Activated CD4-positive, alpha-beta memory T cell treated with anti-CD3 and anti-CD28 coated beads for 36 hours (primary cell): ENCODE results near the gene ZMAT5. TPM values are rescaled to one million over a fixed set of nuclear protein-coding genes. Genes with fewer than 3 reads are reported as not detected.

Experiments used
- CTCF ChIA-PET: fragments of 350-600 bp; sonication (Branson Sonifier 250); formaldehyde crosslinking; loops from one replicate; lab custom pipeline; 2021; ENCODE audit warnings: antibody characterized with exemption, inconsistent platforms; lab: Charles Lee
- POLR2A ChIA-PET: fragments of 350-600 bp; sonication (Branson Sonifier 250); formaldehyde crosslinking; loops from one replicate; lab custom pipeline; 2021; ENCODE audit warnings: antibody characterized with exemption; lab: Charles Lee
- DNase-seq: peaks from one replicate; pipeline ENCODE4 v3.0.0-alpha.2; 2020
- H3K27ac Mint-ChIP-seq: one replicate; pipeline ENCODE4 v1.8.0; 2021; ENCODE audit warnings: mixed read lengths
- H3K27me3 Mint-ChIP-seq: one replicate; pipeline ENCODE4 v1.8.0; 2021; ENCODE audit warnings: mixed read lengths
- H3K36me3 Mint-ChIP-seq: one replicate; pipeline ENCODE4 v1.8.0; 2021; ENCODE audit warnings: mixed read lengths
- H3K4me1 Mint-ChIP-seq: one replicate; pipeline ENCODE4 v1.8.0; 2021; ENCODE audit warnings: low read depth, mixed read lengths
- H3K4me3 Mint-ChIP-seq: one replicate; pipeline ENCODE4 v1.8.0; 2021; ENCODE audit warnings: mild to moderate bottlenecking, mixed read lengths
- H3K9me3 Mint-ChIP-seq: one replicate; pipeline ENCODE4 v1.8.0; 2021; ENCODE audit warnings: mixed read lengths
- intact Hi-C: fragments of 100-400 bp; cut with micrococcal nuclease; formaldehyde crosslinking; loops from one replicate; pipeline ENCODE4 v1.15.1; 2023
- total RNA-seq, 2 experiments: library from RNA; stranded (reverse); gene quantifications; one replicate each; pipeline ENCODE4 v1.2.3, GENCODE V29; 2021

ZMAT5 gene
- total RNA-seq, 2 experiments from 2014 or later = 18.1 to 20.6 TPM

DNA sequence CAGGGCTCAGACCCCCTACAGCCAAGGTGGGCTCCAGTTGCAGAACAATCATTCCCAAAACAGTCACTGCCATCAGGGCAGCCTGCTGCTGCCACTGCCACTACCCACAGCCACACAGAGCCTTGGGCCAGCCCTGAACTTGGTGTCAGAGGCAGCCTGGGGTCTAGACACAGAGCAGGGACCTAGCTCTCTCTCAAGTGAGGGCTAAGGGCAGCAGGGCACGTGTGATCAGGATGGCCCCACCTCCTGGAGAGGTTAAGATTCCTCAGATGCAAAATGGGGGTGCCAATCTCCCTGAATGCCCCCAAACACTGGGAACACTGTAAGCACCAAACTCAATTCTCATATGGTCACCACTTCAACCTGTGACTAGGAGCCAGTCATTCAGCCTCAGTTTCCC lies 31.4 kb downstream of the ZMAT5 start:
- H3K36me3 Mint-ChIP-seq = no peaks in the 10 kb centered on the region
- H3K27me3 Mint-ChIP-seq = no peaks in the 10 kb centered on the region
- CTCF ChIA-PET = no interaction called here
- no peaks in the 10 kb centered on the region for H3K4me1 Mint-ChIP-seq
- intact Hi-C loops = no loop called here
- DNase-seq = no peak
- H3K27ac Mint-ChIP-seq = no peak overlapping the region
- POLR2A ChIA-PET = no interaction called here
- no peak overlapping the region for H3K4me3 Mint-ChIP-seq
- no peaks in the 10 kb centered on the region for H3K9me3 Mint-ChIP-seq

DNA sequence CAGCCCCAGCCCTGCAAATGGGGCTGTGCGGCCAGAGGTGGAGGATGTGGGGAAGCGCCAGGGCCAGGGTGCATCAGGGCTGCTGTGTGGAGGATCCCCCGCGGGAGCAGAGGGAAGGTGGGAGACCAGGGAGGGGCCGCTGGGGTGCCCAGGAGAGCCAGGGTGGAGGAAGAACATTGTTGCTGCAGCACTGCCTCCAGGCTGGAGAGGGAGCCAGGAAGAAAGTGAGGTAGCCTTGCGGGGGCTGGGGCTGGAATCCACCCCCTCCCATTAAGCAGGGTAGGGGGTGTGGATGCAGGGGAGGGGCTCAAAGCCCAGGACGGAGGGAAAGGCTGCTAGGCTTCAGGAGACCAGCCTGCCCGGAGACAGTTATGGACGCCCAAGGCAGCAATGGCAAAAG lies 32.0 kb downstream of the ZMAT5 start:
- Mint-ChIP-seq H3K4me3 (no peak overlapping the region), H3K4me1 (no peaks in the 10 kb centered on the region), H3K27me3 (no peaks in the 10 kb centered on the region), H3K9me3 (no peaks in the 10 kb centered on the region), H3K36me3 (no peaks in the 10 kb centered on the region), H3K27ac (no peak overlapping the region)
- ChIA-PET CTCF (no interaction called here), POLR2A (no interaction called here)
- no peak for DNase-seq
- intact Hi-C loops = no loop called here

DNA sequence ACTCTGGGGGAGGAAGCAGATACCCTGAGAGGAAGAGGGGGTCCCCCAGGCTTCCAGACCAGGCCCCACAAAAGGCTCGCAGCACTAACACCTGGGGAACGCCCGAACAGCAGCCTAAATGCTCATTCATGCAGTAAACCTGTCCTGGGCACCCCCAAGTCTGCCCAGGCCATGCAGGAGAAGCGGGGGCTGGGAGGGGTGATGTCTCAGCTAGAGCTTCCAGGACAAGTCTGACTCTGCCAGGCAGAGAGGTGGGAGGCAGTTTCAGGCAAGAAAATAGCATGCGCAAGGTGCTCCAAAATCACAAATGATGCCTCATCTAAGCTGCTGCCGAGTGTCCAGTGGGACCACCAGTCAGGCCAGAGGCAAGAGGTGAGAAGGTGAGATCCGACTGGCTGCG lies 32.4 kb downstream of the ZMAT5 start:
- ChIA-PET POLR2A (no interaction called here), CTCF (no interaction called here)
- Mint-ChIP-seq H3K36me3 (no peaks in the 10 kb centered on the region), H3K4me3 (no peak overlapping the region), H3K4me1 (no peaks in the 10 kb centered on the region), H3K27ac (no peak overlapping the region), H3K9me3 (no peaks in the 10 kb centered on the region), H3K27me3 (no peaks in the 10 kb centered on the region)
- DNase-seq = no peak
- intact Hi-C loops = no loop called here

DNA sequence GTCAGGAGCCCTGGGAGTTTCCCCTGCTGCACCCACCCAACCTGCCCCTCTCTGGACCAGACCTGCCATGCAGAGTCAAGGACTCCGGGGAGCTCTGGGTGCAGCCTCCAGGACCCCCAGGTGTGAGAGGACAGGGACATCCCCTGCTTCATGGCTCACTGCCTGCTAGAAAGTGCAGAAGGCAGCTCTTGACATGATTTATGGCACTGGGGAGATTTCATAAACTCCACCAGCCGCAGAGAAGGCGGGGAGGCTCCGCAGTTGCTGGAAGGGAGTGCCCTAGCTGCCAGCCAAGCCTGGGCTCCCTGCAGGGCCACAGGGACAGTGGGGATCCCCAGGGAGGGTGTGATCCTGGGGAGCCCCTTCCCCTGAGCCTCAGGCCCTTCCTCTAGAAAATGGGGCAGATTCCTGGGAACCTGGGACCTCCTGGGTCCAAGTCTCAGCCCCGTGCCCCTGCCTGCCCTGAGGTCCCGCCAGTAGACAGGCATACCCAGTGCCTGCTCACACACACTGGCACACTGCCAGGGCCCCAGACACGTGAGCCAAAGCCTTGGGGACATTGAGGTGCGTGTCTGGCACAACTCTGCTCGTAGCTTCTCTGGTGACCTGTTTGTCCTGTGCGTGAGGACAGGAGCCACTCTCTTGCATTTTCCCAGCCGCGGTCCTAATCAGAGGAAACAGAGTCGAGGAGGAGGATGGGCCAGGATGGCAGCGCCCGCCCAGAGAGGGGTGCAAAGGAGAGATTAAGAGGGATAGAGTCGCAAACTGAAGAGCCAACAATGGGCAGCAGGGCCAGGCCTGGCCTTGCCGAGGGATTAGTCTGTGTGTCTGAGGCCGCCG lies 33.2 kb downstream of the ZMAT5 start:
- POLR2A ChIA-PET = no interaction called here
- DNase-seq = no peak
- intact Hi-C loops = no loop called here
- no peaks in the 10 kb centered on the region for H3K36me3 Mint-ChIP-seq
- H3K27ac Mint-ChIP-seq = no peak overlapping the region
- CTCF ChIA-PET = no interaction called here
- H3K4me1 Mint-ChIP-seq = no peaks in the 10 kb centered on the region
- H3K9me3 Mint-ChIP-seq = no peaks in the 10 kb centered on the region
- no peaks in the 10 kb centered on the region for H3K27me3 Mint-ChIP-seq
- H3K4me3 Mint-ChIP-seq = no peak overlapping the region

DNA sequence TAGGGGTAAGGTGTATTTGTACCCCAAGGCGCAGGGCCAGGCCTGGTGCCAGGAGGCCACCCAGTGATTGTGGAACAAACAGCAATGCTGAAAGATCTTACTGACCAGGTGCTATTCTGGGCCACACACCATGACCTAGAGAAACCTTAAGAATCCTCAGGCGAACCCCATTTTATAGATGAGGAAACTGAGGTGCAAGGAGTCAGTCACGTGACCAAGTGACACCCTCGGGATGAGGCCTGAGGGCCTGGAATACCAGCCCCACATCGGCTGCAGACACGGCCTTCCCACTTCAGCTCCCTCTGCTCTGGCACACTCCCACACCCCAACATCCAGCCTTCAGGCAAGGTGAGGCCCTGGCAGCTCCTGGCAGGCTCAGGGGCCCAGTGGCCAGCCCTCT lies 33.9 kb downstream of the ZMAT5 start:
- ChIA-PET CTCF (no interaction called here), POLR2A (no interaction called here)
- H3K9me3 Mint-ChIP-seq = no peaks in the 10 kb centered on the region
- H3K4me1 Mint-ChIP-seq = no peaks in the 10 kb centered on the region
- H3K4me3 Mint-ChIP-seq = no peak overlapping the region
- no peak overlapping the region for H3K27ac Mint-ChIP-seq
- no peak for DNase-seq
- intact Hi-C loops = no loop called here
- H3K27me3 Mint-ChIP-seq = no peaks in the 10 kb centered on the region
- no peaks in the 10 kb centered on the region for H3K36me3 Mint-ChIP-seq

DNA sequence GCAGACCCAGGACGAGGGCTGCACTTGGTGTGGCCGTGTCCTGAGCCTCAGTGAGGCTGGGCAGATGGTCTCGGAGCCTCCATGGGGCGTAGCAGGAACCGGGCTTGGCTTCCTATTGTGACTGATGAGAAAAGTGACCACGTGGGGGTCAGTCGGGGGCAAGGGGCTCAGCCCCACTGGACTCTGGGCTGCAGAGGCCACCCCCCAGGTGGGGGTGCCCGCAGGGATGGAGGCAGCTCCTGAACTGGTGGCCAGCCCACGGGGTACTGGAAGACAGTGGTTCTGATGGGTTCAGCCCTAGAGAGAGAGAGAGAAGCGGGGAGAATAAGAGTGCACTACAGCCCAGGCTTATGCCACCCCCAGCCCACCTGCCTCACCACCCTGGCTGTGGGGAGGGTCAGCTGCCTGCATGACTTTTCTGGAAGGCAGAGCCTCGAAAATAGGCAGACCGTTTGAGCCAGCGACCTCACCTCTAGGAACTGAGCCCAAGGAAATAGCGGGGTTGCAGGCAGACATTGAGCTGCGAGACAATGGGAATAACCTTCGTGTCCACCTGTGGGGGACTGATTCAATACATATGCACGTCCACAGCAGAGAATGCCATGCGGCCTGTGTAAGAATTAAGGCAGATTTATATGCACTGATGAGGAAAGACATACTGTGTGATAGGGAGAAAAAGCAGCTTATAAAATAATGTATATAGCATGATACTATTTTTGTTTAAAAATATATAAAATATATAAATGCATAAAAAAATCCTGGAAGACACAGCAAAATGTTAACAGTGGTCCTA lies 35.6 kb downstream of the ZMAT5 start:
- H3K4me1 Mint-ChIP-seq = no peaks in the 10 kb centered on the region
- no peak overlapping the region for H3K27ac Mint-ChIP-seq
- DNase-seq = no peak
- H3K36me3 Mint-ChIP-seq = no peaks in the 10 kb centered on the region
- H3K9me3 Mint-ChIP-seq = no peaks in the 10 kb centered on the region
- ChIA-PET CTCF (interaction anchor here (1.0 kb wide), 1 partner anchor 357 kb away, joined by 3 read pairs; no protein-coding TSS in a partner anchor), POLR2A (no interaction called here)
- intact Hi-C loops = no loop called here
- no peak overlapping the region for H3K4me3 Mint-ChIP-seq
- H3K27me3 Mint-ChIP-seq = peaks cover 3% of the 10 kb centered on the region

DNA sequence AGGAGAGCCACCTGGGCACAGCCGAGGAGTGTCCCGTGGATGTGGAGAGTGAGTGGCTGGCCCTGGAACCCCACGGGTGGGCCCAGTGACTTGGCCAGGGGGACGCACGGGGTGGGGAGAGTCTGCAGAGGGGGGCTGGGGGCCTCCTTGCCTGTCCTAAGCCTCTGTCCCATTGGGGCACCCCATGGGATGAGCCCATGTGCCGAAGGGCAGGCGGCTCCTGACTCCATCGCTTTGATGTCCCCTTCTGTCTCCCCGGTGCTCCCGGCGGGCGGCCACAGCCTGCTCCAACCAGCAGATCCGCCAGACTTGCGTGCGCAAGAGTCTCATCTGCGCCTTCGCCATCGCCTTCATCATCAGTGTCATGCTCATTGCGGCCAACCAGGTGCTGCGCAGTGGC lies 37.6 kb downstream of the ZMAT5 start:
- POLR2A ChIA-PET = no interaction called here
- H3K27ac Mint-ChIP-seq = no peak overlapping the region
- no peaks in the 10 kb centered on the region for H3K36me3 Mint-ChIP-seq
- no peak overlapping the region for H3K4me3 Mint-ChIP-seq
- H3K27me3 Mint-ChIP-seq = peaks cover 3% of the 10 kb centered on the region
- no peak for DNase-seq
- H3K4me1 Mint-ChIP-seq = no peaks in the 10 kb centered on the region
- no peaks in the 10 kb centered on the region for H3K9me3 Mint-ChIP-seq
- intact Hi-C loops = no loop called here
- CTCF ChIA-PET = interaction anchor here (1.4 kb wide), 1 partner anchor 8 kb away, joined by 3 read pairs; no protein-coding TSS in a partner anchor

DNA sequence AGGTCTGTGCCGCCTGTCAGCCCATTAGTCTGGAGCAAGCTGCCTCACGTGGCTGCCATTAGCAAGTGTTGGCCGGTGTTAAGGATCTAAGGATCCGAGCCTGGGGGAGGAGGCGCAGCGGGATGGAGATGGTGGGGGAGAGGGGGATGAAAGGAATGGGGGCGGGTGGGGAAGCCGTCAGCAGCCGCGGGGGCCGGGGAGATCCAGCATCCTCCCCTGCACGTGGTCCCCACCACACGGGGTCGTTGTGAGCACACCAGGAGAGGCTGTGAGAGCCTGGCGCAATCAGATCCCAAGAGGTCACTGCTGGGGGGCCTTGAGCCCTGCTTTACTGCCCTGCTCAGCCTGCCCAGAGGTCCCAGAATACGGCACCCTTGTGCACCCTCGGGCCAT lies 39.7 kb downstream of the ZMAT5 start:
- Mint-ChIP-seq H3K36me3 (no peaks in the 10 kb centered on the region), H3K4me1 (no peaks in the 10 kb centered on the region), H3K9me3 (no peaks in the 10 kb centered on the region), H3K27me3 (peaks cover 3% of the 10 kb centered on the region), H3K4me3 (no peak overlapping the region), H3K27ac (no peak overlapping the region)
- POLR2A ChIA-PET = no interaction called here
- CTCF ChIA-PET = no interaction called here
- peak; percentile 38 for DNase-seq
- intact Hi-C loops = no loop called here

DNA sequence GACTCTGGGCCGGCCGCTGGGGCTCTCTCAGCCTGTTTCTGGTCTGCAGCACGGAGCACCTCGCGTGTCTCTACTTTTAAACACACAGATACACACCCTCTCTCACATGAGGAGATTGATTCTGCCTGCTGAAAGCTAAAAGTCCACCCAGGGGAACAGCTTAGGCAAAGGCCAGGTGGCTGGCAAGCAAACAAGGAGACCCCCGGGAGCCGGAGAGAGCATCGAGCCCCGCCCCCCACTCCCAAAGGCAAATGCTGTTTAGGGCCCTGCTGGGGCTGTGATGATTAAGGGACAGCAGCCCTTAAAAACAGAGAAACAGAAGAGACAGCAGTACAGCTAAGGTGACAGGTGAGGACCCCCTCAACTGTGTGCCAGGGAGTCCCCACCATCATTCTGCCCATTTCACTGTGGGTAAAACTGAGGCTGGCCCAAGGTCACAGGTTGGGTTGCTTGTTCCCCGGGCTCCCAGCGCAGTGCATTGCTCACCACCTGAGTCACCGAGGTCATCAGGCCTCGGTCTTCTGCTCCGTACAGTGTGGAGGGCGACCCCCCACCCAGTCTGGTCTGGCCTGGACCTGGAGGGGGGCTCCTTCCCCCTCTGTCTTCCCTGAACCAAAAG lies 40.2 kb downstream of the ZMAT5 start:
- ChIA-PET CTCF (interaction anchor here (1.5 kb wide), 1 partner anchor 362 kb away, joined by 4 read pairs; no protein-coding TSS in a partner anchor), POLR2A (no interaction called here)
- H3K27me3 Mint-ChIP-seq = peaks cover 6% of the 10 kb centered on the region
- no peaks in the 10 kb centered on the region for H3K9me3 Mint-ChIP-seq
- no peaks in the 10 kb centered on the region for H3K36me3 Mint-ChIP-seq
- H3K27ac Mint-ChIP-seq = no peak overlapping the region
- intact Hi-C loops = no loop called here
- DNase-seq = no peak
- no peaks in the 10 kb centered on the region for H3K4me1 Mint-ChIP-seq
- no peak overlapping the region for H3K4me3 Mint-ChIP-seq

DNA sequence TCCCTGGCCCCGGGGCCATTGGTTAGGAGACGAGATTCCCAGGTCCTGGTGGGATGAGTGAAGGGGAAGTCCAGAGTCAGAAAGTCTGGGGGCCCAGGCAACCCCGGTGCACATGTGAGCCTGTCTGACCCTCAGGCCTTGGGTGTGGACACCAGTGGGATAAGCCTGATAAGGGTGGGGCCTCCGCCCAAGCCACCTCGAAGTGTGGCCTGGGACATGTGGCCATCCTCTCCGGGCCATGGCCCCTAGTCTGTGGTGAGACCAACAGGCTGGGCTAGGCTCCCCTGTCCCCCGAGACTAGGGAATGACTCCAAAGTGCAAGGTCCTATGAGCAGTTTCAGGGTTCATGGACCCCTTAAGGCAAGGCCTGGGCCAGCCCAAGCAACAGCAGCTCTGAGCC lies 40.7 kb downstream of the ZMAT5 start:
- H3K36me3 Mint-ChIP-seq = no peaks in the 10 kb centered on the region
- H3K4me3 Mint-ChIP-seq = no peak overlapping the region
- H3K27me3 Mint-ChIP-seq = peaks cover 10% of the 10 kb centered on the region
- ChIA-PET POLR2A (no interaction called here), CTCF (interaction anchor here (1.5 kb wide), 1 partner anchor 362 kb away, joined by 4 read pairs; no protein-coding TSS in a partner anchor)
- no peak overlapping the region for H3K27ac Mint-ChIP-seq
- no peak for DNase-seq
- intact Hi-C loops = no loop called here
- no peaks in the 10 kb centered on the region for H3K9me3 Mint-ChIP-seq
- no peaks in the 10 kb centered on the region for H3K4me1 Mint-ChIP-seq

DNA sequence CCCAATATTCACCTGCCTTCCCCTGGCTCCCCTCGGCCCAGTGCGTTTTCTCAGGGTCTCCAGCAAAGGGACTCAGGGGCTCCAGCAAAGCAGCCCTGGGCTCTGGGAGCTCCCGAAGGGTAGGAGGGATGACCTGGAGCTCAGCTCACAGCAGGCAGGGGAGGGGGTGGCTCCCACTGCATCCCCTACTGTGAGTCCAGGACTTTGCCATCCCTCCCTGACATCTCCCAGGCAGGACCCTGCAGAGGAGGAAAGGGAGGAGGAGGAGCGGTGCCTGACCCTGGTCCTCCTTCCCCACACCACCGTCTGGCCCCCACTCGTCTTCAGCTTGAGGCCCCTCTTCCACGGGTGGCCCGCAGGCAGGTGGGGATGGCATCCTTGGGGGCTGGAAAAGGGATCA lies 42.0 kb downstream of the ZMAT5 start:
- POLR2A ChIA-PET = no interaction called here
- no peak overlapping the region for H3K4me3 Mint-ChIP-seq
- H3K4me1 Mint-ChIP-seq = no peaks in the 10 kb centered on the region
- CTCF ChIA-PET = interaction anchor here (1.5 kb wide), 1 partner anchor 364 kb away, joined by 4 read pairs; no protein-coding TSS in a partner anchor
- H3K9me3 Mint-ChIP-seq = no peaks in the 10 kb centered on the region
- DNase-seq = no peak
- no peaks in the 10 kb centered on the region for H3K36me3 Mint-ChIP-seq
- intact Hi-C loops = no loop called here
- no peak overlapping the region for H3K27ac Mint-ChIP-seq
- peaks cover 10% of the 10 kb centered on the region for H3K27me3 Mint-ChIP-seq

DNA sequence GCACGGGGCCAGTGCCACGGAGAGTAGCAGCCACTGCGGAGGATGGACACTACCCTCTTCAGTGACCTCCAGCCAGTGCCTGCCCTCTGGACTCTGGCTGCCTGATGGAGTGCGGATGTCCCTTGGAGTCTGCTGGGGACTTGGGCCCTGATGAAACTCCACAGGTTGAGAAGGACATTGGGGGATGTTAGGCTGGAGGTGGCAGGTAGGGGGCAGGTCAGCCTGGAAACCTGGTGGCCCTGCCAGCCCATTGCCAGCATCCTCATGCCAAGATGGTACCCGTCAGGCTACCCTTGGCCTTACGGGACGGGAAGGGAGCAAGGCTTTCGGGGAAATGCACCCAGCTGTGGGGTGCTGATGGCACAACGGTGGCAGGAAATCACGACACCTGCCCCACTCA lies 43.0 kb downstream of the ZMAT5 start:
- intact Hi-C loops = no loop called here
- CTCF ChIA-PET = no interaction called here
- DNase-seq = no peak

More for the DNA sequence above, 43.0 kb downstream of the ZMAT5 start:
- H3K4me3 Mint-ChIP-seq = no peak overlapping the region
- no peaks in the 10 kb centered on the region for H3K36me3 Mint-ChIP-seq
- peaks cover 5% of the 10 kb centered on the region for H3K4me1 Mint-ChIP-seq
- H3K9me3 Mint-ChIP-seq = no peaks in the 10 kb centered on the region
- H3K27me3 Mint-ChIP-seq = peaks cover 18% of the 10 kb centered on the region
- POLR2A ChIA-PET = no interaction called here
- H3K27ac Mint-ChIP-seq = no peak overlapping the region
